Measurements from ENCODE around the gene DOCK3. TPM values are rescaled to one million over a fixed set of nuclear protein-coding genes. Genes with fewer than 3 reads are reported as not detected.

The DOCK3 gene
- total and polyA plus RNA-seq, 2 donors from 2014 or later = 0.49 to 0.54 TPM

DNA sequence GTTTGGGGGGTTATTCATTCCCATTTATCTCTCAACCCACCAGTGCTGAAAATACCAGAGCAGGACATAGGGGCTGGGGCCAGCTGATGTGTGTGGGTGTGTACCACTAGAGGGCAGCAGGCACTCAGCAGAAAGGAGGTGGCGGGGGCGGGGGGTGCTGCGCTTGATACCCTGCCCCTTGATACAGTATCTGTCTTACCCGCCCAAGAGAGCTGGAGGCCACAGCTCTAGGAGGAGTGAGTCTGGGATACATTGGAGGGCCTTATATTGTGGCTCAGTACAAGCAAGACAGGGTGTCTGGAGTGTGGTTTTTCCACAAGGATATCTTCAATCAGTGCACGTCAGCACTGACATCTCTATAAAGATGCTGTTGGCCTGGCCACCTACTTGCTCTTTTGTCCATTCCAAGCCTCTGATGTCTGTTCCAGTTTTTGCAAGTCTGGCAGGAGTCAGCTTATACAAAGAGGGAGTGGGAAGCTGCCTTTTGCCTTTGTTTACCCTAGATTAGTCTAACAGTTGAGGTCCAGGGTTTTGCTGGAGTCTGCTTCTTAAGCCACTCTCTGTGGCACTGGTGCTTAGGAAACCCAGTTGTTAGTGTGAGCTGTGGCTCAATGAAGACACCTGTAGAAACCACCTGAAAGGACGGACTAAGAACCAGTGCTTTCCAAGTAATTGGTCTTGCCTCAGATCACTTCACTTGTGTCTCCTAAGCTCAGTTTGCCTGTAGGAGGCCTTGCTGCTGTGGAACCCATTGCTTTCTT lies 714.9 kb downstream of the DOCK3 start:
- H3K36me3 ChIP-seq (ENCODE audit: control insufficient read depth in 2 of 3, insufficient read depth in 3 of 3, low read length in 3 of 3) = peaks cover 2 to 25% (median 10%) of the 10 kb centered on the region in 3 donors
- H3K27ac ChIP-seq (ENCODE audit: low read depth in 2 of 2, low read length in 2 of 2) = no peak overlapping the region
- no peak for FAIRE-seq
- H3K9me3 ChIP-seq (ENCODE audit: control insufficient read depth in 2 of 3, insufficient read depth in 1 of 3, low read length in 3 of 3) = no peaks in the 10 kb centered on the region
- H3K4me1 ChIP-seq (ENCODE audit: control insufficient read depth in 2 of 3, insufficient read depth in 2 of 3, low read depth in 1 of 3, low read length in 3 of 3) = peaks cover 4 to 44% (median 25%) of the 10 kb centered on the region in 3 donors
- H3K4me3 ChIP-seq (ENCODE audit: low read length in 3 of 3) = no peak overlapping the region
- TF ChIP-seq, protein P1, sequence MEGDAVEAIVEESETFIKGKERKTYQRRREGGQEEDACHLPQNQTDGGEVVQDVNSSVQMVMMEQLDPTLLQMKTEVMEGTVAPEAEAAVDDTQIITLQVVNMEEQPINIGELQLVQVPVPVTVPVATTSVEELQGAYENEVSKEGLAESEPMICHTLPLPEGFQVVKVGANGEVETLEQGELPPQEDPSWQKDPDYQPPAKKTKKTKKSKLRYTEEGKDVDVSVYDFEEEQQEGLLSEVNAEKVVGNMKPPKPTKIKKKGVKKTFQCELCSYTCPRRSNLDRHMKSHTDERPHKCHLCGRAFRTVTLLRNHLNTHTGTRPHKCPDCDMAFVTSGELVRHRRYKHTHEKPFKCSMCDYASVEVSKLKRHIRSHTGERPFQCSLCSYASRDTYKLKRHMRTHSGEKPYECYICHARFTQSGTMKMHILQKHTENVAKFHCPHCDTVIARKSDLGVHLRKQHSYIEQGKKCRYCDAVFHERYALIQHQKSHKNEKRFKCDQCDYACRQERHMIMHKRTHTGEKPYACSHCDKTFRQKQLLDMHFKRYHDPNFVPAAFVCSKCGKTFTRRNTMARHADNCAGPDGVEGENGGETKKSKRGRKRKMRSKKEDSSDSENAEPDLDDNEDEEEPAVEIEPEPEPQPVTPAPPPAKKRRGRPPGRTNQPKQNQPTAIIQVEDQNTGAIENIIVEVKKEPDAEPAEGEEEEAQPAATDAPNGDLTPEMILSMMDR (IDR thresholded peaks at IDR 0.05; ENCODE audit: borderline replicate concordance, extremely low read depth, insufficient read depth) = peak; percentile 71
- peak; percentile 40 to 78 (median 69) for DNase-seq
- H3K9ac ChIP-seq (ENCODE audit: low read length in 3 of 3) = no peak overlapping the region
- intact Hi-C loops (cut with DNase I) = no loop called here
- no peaks in the 10 kb centered on the region for H3K27me3 ChIP-seq (ENCODE audit: control insufficient read depth, insufficient read depth, low read length)

DNA sequence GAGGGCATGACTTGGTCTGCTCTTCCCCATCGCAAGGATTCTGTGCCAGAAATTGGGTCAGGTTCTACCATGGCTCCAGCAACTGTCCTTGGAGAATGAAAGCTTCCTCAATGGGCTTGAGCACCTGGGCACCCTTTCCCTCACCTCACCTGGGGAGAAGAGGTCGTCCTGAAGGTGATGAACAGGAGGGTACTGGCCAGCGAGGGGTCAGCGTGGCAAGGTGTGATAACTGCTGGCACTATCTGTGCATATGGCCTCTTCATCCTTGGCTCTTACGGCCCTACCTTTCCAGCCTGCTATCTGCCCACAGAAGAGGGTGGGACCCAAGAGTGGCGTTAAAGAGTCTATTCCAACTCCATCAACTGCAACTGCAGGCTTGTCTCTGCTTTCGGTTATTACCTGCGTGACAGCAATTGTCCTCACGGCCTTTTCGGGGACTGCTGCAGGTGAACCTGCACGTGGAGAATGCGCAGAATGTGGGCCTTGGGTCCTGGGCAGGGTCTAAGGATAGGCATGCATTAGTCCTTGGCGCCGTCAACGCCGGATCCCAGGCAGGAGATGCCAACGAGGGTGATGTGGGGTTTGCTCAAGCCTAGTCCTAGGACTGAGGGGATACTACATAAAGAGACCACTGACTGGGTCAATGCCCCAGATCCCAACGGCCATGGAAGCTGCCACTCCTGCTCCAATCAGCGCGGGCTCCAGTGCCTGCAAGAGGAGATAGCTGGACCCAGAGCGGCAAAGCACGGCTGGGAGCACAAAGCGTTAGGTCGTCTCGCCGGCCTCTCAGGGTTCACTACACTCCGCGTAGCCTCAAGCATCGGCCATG lies 715.7 kb downstream of the DOCK3 start:
- intact Hi-C loops (cut with DNase I) = no loop called here
- no peak for FAIRE-seq

DNA sequence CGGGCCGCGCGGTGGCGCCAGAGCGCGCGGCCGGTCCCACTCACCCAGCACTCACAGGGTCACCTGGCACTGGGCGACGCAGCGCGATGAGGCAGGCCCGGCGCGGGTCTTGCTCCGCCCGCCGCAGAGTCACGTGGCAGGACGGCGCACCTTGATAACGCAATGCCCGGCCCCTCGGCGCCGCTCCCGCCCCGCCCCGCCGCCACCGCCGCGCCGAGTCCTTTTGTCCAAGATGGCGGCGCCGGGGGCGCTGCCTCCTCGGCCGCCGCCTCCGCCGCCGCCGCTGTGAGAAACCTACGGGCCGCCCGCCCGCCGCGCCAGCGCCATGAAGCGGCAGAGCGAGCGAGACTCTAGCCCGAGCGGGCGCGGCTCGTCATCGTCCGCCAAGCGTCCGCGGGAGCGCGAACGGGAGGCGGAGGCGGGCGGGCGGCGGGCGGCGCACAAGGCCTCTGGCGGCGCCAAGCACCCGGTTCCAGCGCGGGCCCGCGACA lies 716.4 kb downstream of the DOCK3 start, which contains the start of gene RBM15B:
Gene RBM15B (plus strand): TSS at position 211 of the 491 bp plus-strand sequence. CDS start 115 bp downstream, at position 326.
- intact Hi-C loops (cut with DNase I) = no loop called here
- H3K27me3 ChIP-seq (ENCODE audit: control insufficient read depth, insufficient read depth, low read length) = no peaks in the 10 kb centered on the region
- no peaks in the 10 kb centered on the region for H3K9me3 ChIP-seq (ENCODE audit: control insufficient read depth in 2 of 3, insufficient read depth in 1 of 3, low read length in 3 of 3)
- DNase-seq (peak; percentile 98 to 99 (median 99)), FAIRE-seq (no peak)
- peak within 1 kb of the TSS in 2 of 3 donors; percentile 50 to 55 for H3K9ac ChIP-seq (ENCODE audit: low read length in 3 of 3)
- peak within 1 kb of the TSS; percentile 49 to 64 (median 61) for H3K4me3 ChIP-seq (ENCODE audit: low read length in 3 of 3)
- H3K27ac ChIP-seq (ENCODE audit: low read depth in 2 of 2, low read length in 2 of 2) = peak within 1 kb of the TSS; percentile 36 to 85
- TF ChIP-seq, protein P1 (IDR thresholded peaks at IDR 0.05; ENCODE audit: borderline replicate concordance, extremely low read depth, insufficient read depth) = peak; percentile 89
- peaks cover 4 to 39% (median 20%) of the 10 kb centered on the region in 3 donors for H3K4me1 ChIP-seq (ENCODE audit: control insufficient read depth in 2 of 3, insufficient read depth in 2 of 3, low read depth in 1 of 3, low read length in 3 of 3)
- H3K36me3 ChIP-seq (ENCODE audit: control insufficient read depth in 2 of 3, insufficient read depth in 3 of 3, low read length in 3 of 3) = peaks cover 3 to 37% (median 18%) of the 10 kb centered on the region in 3 donors

More for the DNA sequence above, 715.7 kb downstream of the DOCK3 start:
- TF ChIP-seq, protein P1 (IDR thresholded peaks at IDR 0.05; ENCODE audit: borderline replicate concordance, extremely low read depth, insufficient read depth) = no peak
- H3K36me3 ChIP-seq (ENCODE audit: control insufficient read depth in 2 of 3, insufficient read depth in 3 of 3, low read length in 3 of 3) = peaks cover 3 to 31% (median 13%) of the 10 kb centered on the region in 3 donors
- H3K4me1 ChIP-seq (ENCODE audit: control insufficient read depth in 2 of 3, insufficient read depth in 2 of 3, low read depth in 1 of 3, low read length in 3 of 3) = peaks cover 4 to 44% (median 25%) of the 10 kb centered on the region in 3 donors
- H3K4me3 ChIP-seq (ENCODE audit: low read length in 3 of 3) = peak overlapping the region; percentile 3 to 59 (median 53)
- peak overlapping the region in 2 of 3 donors; percentile 50 to 55 for H3K9ac ChIP-seq (ENCODE audit: low read length in 3 of 3)
- H3K9me3 ChIP-seq (ENCODE audit: control insufficient read depth in 2 of 3, insufficient read depth in 1 of 3, low read length in 3 of 3) = no peaks in the 10 kb centered on the region
- peak in 2 of 5 donors; percentile 54 to 66 for DNase-seq
- H3K27me3 ChIP-seq (ENCODE audit: control insufficient read depth, insufficient read depth, low read length) = no peaks in the 10 kb centered on the region
- peak overlapping the region; percentile 4 to 34 for H3K27ac ChIP-seq (ENCODE audit: low read depth in 2 of 2, low read length in 2 of 2)

Measured in kidney (tissue), 14 donors.